ENCODE measurements around the gene RANGAP1. TPM values are rescaled to one million over a fixed set of nuclear protein-coding genes. Genes with fewer than 3 reads are reported as not detected.
A peak's percentile ranks its signal among the peaks of the same experiment; 100 is the strongest.

RANGAP1 gene
- total and polyA plus RNA-seq, 2 of the 13 experiments (the other 11 are each of a cell fraction or from before 2014, with no cell fraction given) = 51.8 to 83.9 TPM

DNA sequence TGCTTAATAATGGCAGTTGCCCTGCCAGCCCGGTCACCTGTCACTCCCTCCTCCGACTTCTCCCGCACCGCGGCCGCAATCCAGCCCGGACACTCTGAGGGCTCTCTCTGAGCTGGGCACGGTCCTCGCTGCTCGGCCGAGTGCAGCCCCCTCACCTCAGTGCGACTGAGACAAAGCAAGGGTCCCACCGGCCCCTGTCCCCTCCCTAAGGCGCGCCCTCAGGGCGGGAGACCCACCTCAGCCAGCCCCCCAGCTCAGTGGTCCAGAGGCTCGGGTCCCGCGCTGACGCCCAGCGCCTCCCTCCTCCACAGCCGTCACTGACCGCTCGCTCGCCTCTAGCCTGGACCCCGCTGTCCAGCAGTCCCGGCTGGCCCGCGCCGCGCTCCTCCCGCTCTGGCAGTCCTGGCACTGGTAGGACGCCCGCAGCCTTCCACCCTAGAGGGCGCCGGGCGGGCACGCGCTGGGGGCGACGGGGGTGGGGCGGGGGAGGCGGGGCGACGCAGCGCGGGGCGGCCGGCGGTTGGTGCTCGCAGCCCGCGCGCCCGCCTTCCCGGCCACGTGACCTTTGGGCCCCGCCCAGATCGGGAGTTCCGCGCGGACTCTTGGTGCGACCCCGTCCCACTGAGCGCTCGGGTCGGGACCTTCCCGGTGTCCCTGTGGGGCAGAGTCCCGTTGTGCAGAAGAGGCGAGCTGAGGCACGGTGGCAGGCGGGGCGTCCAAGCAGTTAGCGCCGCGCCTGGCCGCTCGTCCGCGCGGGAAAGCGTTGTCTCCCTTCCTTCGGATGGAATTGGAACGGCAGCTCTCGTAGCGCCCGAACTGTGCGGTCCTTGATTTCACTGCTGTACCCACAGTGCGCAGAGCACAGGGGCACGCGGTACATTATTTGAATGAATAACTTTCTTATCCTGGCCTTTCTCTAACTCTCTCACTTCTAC lies 88.7 kb downstream of the RANGAP1 start (continued):
- TF ChIP-seq, protein P1, sequence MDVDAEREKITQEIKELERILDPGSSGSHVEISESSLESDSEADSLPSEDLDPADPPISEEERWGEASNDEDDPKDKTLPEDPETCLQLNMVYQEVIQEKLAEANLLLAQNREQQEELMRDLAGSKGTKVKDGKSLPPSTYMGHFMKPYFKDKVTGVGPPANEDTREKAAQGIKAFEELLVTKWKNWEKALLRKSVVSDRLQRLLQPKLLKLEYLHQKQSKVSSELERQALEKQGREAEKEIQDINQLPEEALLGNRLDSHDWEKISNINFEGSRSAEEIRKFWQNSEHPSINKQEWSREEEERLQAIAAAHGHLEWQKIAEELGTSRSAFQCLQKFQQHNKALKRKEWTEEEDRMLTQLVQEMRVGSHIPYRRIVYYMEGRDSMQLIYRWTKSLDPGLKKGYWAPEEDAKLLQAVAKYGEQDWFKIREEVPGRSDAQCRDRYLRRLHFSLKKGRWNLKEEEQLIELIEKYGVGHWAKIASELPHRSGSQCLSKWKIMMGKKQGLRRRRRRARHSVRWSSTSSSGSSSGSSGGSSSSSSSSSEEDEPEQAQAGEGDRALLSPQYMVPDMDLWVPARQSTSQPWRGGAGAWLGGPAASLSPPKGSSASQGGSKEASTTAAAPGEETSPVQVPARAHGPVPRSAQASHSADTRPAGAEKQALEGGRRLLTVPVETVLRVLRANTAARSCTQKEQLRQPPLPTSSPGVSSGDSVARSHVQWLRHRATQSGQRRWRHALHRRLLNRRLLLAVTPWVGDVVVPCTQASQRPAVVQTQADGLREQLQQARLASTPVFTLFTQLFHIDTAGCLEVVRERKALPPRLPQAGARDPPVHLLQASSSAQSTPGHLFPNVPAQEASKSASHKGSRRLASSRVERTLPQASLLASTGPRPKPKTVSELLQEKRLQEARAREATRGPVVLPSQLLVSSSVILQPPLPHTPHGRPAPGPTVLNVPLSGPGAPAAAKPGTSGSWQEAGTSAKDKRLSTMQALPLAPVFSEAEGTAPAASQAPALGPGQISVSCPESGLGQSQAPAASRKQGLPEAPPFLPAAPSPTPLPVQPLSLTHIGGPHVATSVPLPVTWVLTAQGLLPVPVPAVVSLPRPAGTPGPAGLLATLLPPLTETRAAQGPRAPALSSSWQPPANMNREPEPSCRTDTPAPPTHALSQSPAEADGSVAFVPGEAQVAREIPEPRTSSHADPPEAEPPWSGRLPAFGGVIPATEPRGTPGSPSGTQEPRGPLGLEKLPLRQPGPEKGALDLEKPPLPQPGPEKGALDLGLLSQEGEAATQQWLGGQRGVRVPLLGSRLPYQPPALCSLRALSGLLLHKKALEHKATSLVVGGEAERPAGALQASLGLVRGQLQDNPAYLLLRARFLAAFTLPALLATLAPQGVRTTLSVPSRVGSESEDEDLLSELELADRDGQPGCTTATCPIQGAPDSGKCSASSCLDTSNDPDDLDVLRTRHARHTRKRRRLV (CRISPR knock-in tag; IDR thresholded peaks at IDR 0.05) = no peak
- TF ChIP-seq, protein P2, sequence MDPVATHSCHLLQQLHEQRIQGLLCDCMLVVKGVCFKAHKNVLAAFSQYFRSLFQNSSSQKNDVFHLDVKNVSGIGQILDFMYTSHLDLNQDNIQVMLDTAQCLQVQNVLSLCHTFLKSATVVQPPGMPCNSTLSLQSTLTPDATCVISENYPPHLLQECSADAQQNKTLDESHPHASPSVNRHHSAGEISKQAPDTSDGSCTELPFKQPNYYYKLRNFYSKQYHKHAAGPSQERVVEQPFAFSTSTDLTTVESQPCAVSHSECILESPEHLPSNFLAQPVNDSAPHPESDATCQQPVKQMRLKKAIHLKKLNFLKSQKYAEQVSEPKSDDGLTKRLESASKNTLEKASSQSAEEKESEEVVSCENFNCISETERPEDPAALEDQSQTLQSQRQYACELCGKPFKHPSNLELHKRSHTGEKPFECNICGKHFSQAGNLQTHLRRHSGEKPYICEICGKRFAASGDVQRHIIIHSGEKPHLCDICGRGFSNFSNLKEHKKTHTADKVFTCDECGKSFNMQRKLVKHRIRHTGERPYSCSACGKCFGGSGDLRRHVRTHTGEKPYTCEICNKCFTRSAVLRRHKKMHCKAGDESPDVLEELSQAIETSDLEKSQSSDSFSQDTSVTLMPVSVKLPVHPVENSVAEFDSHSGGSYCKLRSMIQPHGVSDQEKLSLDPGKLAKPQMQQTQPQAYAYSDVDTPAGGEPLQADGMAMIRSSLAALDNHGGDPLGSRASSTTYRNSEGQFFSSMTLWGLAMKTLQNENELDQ (CRISPR knock-in tag; IDR thresholded peaks at IDR 0.05; ENCODE audit: borderline replicate concordance) = no peak
- TF ChIP-seq NRL (CRISPR knock-in tag; IDR thresholded peaks at IDR 0.05; ENCODE audit: borderline replicate concordance) (0 out of 2 replicates have a peak, but pooled peaks have one; percentile 27), CCAR2 (optimal IDR thresholded peaks at IDR 0.05; ENCODE audit: low read depth, low read length) (no peak), ATM (IDR thresholded peaks at IDR 0.05; ENCODE audit: borderline replicate concordance) (no peak), ZNF30 (CRISPR knock-in tag; IDR thresholded peaks at IDR 0.05) (no peak), ZNF678 (CRISPR knock-in tag; IDR thresholded peaks at IDR 0.05) (peak; percentile 31; the same call in 1 of the 2 replicates), GATAD1 (CRISPR knock-in tag; IDR thresholded peaks at IDR 0.05) (peak; percentile 34; the same call in 1 of the 2 replicates), PTBP1 (IDR thresholded peaks at IDR 0.05; ENCODE audit: low read depth, low read length, poor library complexity, severe bottlenecking) (no peak)
- TF ChIP-seq, protein P3, sequence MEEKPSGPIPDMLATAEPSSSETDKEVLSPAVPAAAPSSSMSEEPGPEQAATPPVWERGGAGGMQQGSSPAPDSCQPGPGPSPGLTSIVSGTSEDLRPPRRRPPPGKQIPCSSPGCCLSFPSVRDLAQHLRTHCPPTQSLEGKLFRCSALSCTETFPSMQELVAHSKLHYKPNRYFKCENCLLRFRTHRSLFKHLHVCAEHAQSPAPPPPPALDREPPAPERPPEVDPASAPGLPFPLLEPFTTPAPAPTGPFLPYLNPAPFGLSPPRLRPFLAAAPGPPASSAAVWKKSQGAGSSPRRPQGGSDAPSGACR (CRISPR knock-in tag; IDR thresholded peaks at IDR 0.05) = peak; percentile 60; the same call in 1 of the 2 replicates
- TF ChIP-seq, protein P4, sequence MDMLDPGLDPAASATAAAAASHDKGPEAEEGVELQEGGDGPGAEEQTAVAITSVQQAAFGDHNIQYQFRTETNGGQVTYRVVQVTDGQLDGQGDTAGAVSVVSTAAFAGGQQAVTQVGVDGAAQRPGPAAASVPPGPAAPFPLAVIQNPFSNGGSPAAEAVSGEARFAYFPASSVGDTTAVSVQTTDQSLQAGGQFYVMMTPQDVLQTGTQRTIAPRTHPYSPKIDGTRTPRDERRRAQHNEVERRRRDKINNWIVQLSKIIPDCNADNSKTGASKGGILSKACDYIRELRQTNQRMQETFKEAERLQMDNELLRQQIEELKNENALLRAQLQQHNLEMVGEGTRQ (IDR thresholded peaks at IDR 0.05; ENCODE audit: low read depth, low read length) = peak; percentile 79
- TF ChIP-seq, protein P4 (CRISPR knock-in tag; IDR thresholded peaks at IDR 0.05; ENCODE audit: borderline replicate concordance) = peak; percentile 84
- TF ChIP-seq, protein P5, sequence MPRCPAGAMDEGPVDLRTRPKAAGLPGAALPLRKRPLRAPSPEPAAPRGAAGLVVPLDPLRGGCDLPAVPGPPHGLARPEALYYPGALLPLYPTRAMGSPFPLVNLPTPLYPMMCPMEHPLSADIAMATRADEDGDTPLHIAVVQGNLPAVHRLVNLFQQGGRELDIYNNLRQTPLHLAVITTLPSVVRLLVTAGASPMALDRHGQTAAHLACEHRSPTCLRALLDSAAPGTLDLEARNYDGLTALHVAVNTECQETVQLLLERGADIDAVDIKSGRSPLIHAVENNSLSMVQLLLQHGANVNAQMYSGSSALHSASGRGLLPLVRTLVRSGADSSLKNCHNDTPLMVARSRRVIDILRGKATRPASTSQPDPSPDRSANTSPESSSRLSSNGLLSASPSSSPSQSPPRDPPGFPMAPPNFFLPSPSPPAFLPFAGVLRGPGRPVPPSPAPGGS (CRISPR knock-in tag; IDR thresholded peaks at IDR 0.05) = peak; percentile 67; the same call in 1 of the 2 replicates
- TF ChIP-seq, protein P6, sequence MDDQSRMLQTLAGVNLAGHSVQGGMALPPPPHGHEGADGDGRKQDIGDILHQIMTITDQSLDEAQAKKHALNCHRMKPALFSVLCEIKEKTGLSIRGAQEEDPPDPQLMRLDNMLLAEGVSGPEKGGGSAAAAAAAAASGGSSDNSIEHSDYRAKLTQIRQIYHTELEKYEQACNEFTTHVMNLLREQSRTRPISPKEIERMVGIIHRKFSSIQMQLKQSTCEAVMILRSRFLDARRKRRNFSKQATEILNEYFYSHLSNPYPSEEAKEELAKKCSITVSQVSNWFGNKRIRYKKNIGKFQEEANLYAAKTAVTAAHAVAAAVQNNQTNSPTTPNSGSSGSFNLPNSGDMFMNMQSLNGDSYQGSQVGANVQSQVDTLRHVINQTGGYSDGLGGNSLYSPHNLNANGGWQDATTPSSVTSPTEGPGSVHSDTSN (CRISPR knock-in tag; IDR thresholded peaks at IDR 0.05; ENCODE audit: borderline replicate concordance) = no peak
